OCI-LY3 (cell line): Measurements from ENCODE around the gene S1PR2.

ENCODE experiments used
- CTCF ChIP-seq: fragments of 200-600, 300-600 bp; sonication (generic); IDR thresholded peaks from 2 replicates; pipeline ENCODE4 v1.5.1; 2014; ENCODE audit warnings: antibody characterized with exemption, low read length, low read depth
- EZH2phosphoT487 ChIP-seq: fragments of 200-600 bp; shearing (Covaris generic); IDR thresholded peaks from 2 replicates; pipeline ENCODE4 v1.6.1; 2018; ENCODE audit warnings: antibody characterized with exemption, mixed run types, low read depth

- TF ChIP-seq CTCF (no peak), EZH2phosphoT487 (no peak)
Observed at GRCh38 chr19:10228393-10228792, 2.7 kb downstream of the S1PR2 start.
